SU-DHL-6 (cell line): Measurements from ENCODE around the gene ADGRD2.

Source experiments
- CTCF ChIP-seq: fragments of 200-600 bp; sonication (generic); IDR thresholded peaks from one replicate; pipeline ENCODE4 v1.5.1; 2017; ENCODE audit warnings: antibody characterized with exemption, mild to moderate bottlenecking, low read length, moderate library complexity; ENCODE audit not compliant: insufficient read depth, poor library complexity, severe bottlenecking
- EZH2phosphoT487 ChIP-seq: fragments of 200-600 bp; sonication (generic), shearing (Covaris generic); conservative IDR thresholded peaks from 2 replicates; pipeline ENCODE4 v1.6.1; 2018; ENCODE audit warnings: mild to moderate bottlenecking, antibody characterized with exemption, low read length, moderate library complexity, mixed read lengths

- TF ChIP-seq EZH2phosphoT487 (no peak), CTCF (no peak)
Measured at GRCh38 chr9:124477648-124478285, 27.5 kb downstream of the ADGRD2 start.
